Measurements from ENCODE around the gene MTHFS. TPM values are rescaled to one million over a fixed set of nuclear protein-coding genes. Genes with fewer than 3 reads are reported as not detected.

The MTHFS gene
- polyA plus RNA-seq, 1 donor from 2014 or later: 9.0 TPM

DNA sequence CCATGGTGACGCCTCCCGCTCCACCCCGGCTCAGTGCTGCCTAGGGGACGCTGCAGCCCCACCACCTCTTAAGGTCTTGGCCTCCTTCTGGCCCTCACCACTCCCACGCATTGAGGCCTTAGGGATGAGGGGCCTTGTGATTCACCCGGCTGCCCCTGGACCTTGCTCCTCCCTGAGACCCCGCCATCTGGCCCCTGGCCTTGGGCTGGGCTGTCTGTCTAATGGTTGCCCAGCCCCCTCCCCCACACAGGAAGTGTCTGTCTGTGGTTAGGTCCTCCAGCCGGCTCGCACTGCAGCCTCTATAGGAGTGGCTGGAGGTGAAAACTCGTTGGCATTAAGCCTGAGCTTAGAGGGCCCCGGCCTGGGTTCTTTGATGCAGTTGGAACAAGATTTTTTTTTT, 21.5 kb upstream of the MTHFS start:
- H3K4me3 ChIP-seq (ENCODE audit: low read length): no peak overlapping the region
- H3K4me2 ChIP-seq (ENCODE audit: low read length): no peak overlapping the region
- TF ChIP-seq TAF1 (IDR thresholded peaks at IDR 0.05; ENCODE audit: low read depth): no peak
- TF ChIP-seq POLR2AphosphoS5 (IDR thresholded peaks at IDR 0.05): no peak
- no peak for TF ChIP-seq CTCF (IDR thresholded peaks at IDR 0.05; ENCODE audit: poor library complexity, severe bottlenecking)
- no peak for TF ChIP-seq REST (IDR thresholded peaks at IDR 0.05; ENCODE audit: borderline replicate concordance)
- no peak for TF ChIP-seq SMC3 (conservative IDR thresholded peaks at IDR 0.05; ENCODE audit: poor library complexity)
- TF ChIP-seq EP300 (conservative IDR thresholded peaks at IDR 0.05; ENCODE audit: poor library complexity, severe bottlenecking): no peak
- no peak for TF ChIP-seq EZH2 (IDR thresholded peaks at IDR 0.05; ENCODE audit: borderline replicate concordance, insufficient read depth, low read length, poor library complexity, severe bottlenecking)
- TF ChIP-seq MXI1 (conservative IDR thresholded peaks at IDR 0.05; ENCODE audit: poor library complexity, severe bottlenecking): no peak
- no peak for TF ChIP-seq RAD21 (conservative IDR thresholded peaks at IDR 0.05)
- H4K20me1 ChIP-seq (ENCODE audit: insufficient read depth): no peaks in the 10 kb centered on the region
- H3K27ac ChIP-seq (ENCODE audit: low read length): no peak overlapping the region
- no peaks in the 10 kb centered on the region for H3K9me2 ChIP-seq (ENCODE audit: insufficient read depth, low read length)
- H3K36me3 ChIP-seq (ENCODE audit: insufficient read depth, low read length): no peaks in the 10 kb centered on the region
- no peaks in the 10 kb centered on the region for H3F3A ChIP-seq (ENCODE audit: insufficient read depth, low read length, poor library complexity, severe bottlenecking)
- no peaks in the 10 kb centered on the region for H3K9me3 ChIP-seq (ENCODE audit: low read length)
- H3K27me3 ChIP-seq (ENCODE audit: insufficient read depth, low read depth, low read length): no peaks in the 10 kb centered on the region
- H3K9ac ChIP-seq (ENCODE audit: low read length): no peak overlapping the region
- H2AFZ ChIP-seq (ENCODE audit: low read depth, low read length): no peak overlapping the region
- H3K79me2 ChIP-seq (replicated peaks; ENCODE audit: insufficient read depth, low read length): peaks cover 22% of the 10 kb centered on the region

DNA sequence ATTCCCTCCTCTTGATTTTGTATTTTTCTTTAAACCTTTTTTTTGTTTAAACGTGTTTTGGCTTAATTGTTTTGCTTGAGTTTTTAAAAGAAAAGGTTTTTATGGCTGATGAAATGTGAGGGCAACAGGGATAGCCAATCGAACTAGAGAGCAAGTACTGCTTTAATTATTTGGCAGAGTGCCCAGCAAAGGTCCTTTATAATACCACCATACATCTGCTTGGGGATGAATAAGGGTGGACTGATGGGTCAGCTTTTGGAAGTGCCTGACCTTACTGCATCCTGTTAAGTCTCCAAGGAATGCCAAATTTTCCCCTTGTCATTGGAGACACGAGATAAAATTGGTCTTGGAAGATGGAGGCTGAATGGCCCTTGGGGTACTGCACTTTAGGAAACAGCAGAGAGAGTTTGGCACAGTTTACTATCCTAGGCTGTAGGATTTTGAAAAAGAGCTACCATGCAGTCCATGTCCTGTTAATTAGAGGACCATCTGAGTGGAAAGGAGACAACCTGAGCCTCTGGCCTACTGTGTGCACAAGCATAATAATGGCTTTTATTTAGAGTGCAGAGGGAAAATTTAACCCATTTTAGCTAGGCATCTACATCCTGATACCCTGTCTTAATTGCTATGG, 19.8 kb upstream of the MTHFS start:
- Histone ChIP-seq H3K4me2 (ENCODE audit: low read length) (no peak overlapping the region), H3K79me2 (replicated peaks; ENCODE audit: insufficient read depth, low read length) (peaks cover 9% of the 10 kb centered on the region), H2AFZ (ENCODE audit: low read depth, low read length) (no peak overlapping the region), H3K27ac (ENCODE audit: low read length) (no peak overlapping the region), H3K27me3 (ENCODE audit: insufficient read depth, low read depth, low read length) (no peaks in the 10 kb centered on the region), H4K20me1 (ENCODE audit: insufficient read depth) (no peaks in the 10 kb centered on the region), H3F3A (ENCODE audit: insufficient read depth, low read length, poor library complexity, severe bottlenecking) (no peaks in the 10 kb centered on the region), H3K9me3 (ENCODE audit: low read length) (no peaks in the 10 kb centered on the region), H3K9me2 (ENCODE audit: insufficient read depth, low read length) (no peaks in the 10 kb centered on the region), H3K9ac (ENCODE audit: low read length) (no peak overlapping the region), H3K4me3 (ENCODE audit: low read length) (no peak overlapping the region), H3K36me3 (ENCODE audit: insufficient read depth, low read length) (no peaks in the 10 kb centered on the region)
- TF ChIP-seq MXI1 (conservative IDR thresholded peaks at IDR 0.05; ENCODE audit: poor library complexity, severe bottlenecking): no peak
- no peak for TF ChIP-seq CTCF (IDR thresholded peaks at IDR 0.05; ENCODE audit: poor library complexity, severe bottlenecking)
- no peak for TF ChIP-seq RAD21 (conservative IDR thresholded peaks at IDR 0.05)
- no peak for TF ChIP-seq SMC3 (conservative IDR thresholded peaks at IDR 0.05; ENCODE audit: poor library complexity)
- no peak for TF ChIP-seq EP300 (conservative IDR thresholded peaks at IDR 0.05; ENCODE audit: poor library complexity, severe bottlenecking)
- TF ChIP-seq REST (IDR thresholded peaks at IDR 0.05; ENCODE audit: borderline replicate concordance): no peak
- no peak for TF ChIP-seq EZH2 (IDR thresholded peaks at IDR 0.05; ENCODE audit: borderline replicate concordance, insufficient read depth, low read length, poor library complexity, severe bottlenecking)
- TF ChIP-seq TAF1 (IDR thresholded peaks at IDR 0.05; ENCODE audit: low read depth): no peak
- TF ChIP-seq POLR2AphosphoS5 (IDR thresholded peaks at IDR 0.05): no peak
